GM18867 (cell line): Measurements from ENCODE around the gene LDAH.

Source experiments
- ATAC-seq: cut with Tn5 transposase; IDR thresholded peaks from one replicate; pipeline ENCODE4 v1.9.1; 2021; ENCODE audit warnings: mild to moderate bottlenecking, moderate library complexity; ENCODE audit not compliant: unreplicated experiment

LDAH gene

GRCh38 chr2:20687260-20687832, 135.6 kb downstream of the LDAH start:
- ATAC-seq, result no peak

GRCh38 chr2:20684581-20685063, 138.3 kb downstream of the LDAH start:
- no peak for ATAC-seq

- no peak for ATAC-seq
These were observed 140.6 kb downstream of the LDAH start for GRCh38 chr2:20682167-20682920.

- ATAC-seq, result no peak
These were observed 142.0 kb downstream of the LDAH start for GRCh38 chr2:20680744-20681375.

GRCh38 chr2:20678780-20679179, 144.1 kb downstream of the LDAH start:
- no peak for ATAC-seq

GRCh38 chr2:20678086-20678395, 144.9 kb downstream of the LDAH start:
- no peak for ATAC-seq

- ATAC-seq, result peak; percentile 51
These were observed 145.4 kb downstream of the LDAH start for GRCh38 chr2:20677301-20678085.

GRCh38 chr2:20676353-20677215, 146.3 kb downstream of the LDAH start:
- peak; percentile 53 for ATAC-seq

- peak; percentile 74 for ATAC-seq
These were observed 147.1 kb downstream of the LDAH start for GRCh38 chr2:20675701-20676352.

- no peak for ATAC-seq
These were observed 147.8 kb downstream of the LDAH start for GRCh38 chr2:20674974-20675679.

- no peak for ATAC-seq
These were observed 148.5 kb downstream of the LDAH start for GRCh38 chr2:20674309-20674965.

- ATAC-seq, result no peak
These were observed 149.1 kb downstream of the LDAH start for GRCh38 chr2:20673686-20674308.

- ATAC-seq, result no peak
These were observed 150.5 kb downstream of the LDAH start for GRCh38 chr2:20672201-20672951.

- no peak for ATAC-seq
These were observed 151.2 kb downstream of the LDAH start for GRCh38 chr2:20671736-20672080.

- no peak for ATAC-seq
These were observed 151.7 kb downstream of the LDAH start for GRCh38 chr2:20671036-20671735.

GRCh38 chr2:20670315-20671035, 152.4 kb downstream of the LDAH start:
- ATAC-seq, result no peak
